Measurements from ENCODE around the gene VPS16. TPM values are rescaled to one million over a fixed set of nuclear protein-coding genes. Genes with fewer than 3 reads are reported as not detected.

VPS16 gene
- total and polyA plus RNA-seq, 2 of the 4 experiments (the other 2 are of a cell fraction): 38.7 to 48.0 TPM

- intact Hi-C loops (cut with micrococcal nuclease): no loop called here
- Histone ChIP-seq H4K20me1 (ENCODE audit: insufficient read depth, low read length) (peaks cover 29% of the 10 kb centered on the region), H3K56ac (ENCODE audit: extremely low read depth, insufficient read depth, low read length) (no peak overlapping the region), H3K4ac (ENCODE audit: low read depth, low read length) (no peak overlapping the region), H4K91ac (ENCODE audit: insufficient read depth, low read depth, low read length) (no peak overlapping the region), H2AK9ac (replicated peaks; ENCODE audit: low read depth, low read length, poor library complexity) (no peak overlapping the region), H4K5ac (ENCODE audit: low read depth, low read length) (no peak overlapping the region), H3K79me1 (ENCODE audit: low read depth in 1 of 2, low read length in 2 of 2) (peaks cover 39 to 76% of the 10 kb centered on the region in 2 experiments), H2BK20ac (ENCODE audit: low read depth, low read length) (no peak overlapping the region), H3K4me3 (ENCODE audit: insufficient read depth, low read depth, low read length) (no peak overlapping the region), H3K18ac (ENCODE audit: low read depth, low read length) (no peak overlapping the region), H3K9me3 (ENCODE audit: control insufficient read depth, insufficient read depth, low read length) (no peaks in the 10 kb centered on the region), H2BK5ac (ENCODE audit: low read depth, low read length, poor library complexity, severe bottlenecking) (no peak overlapping the region), H3K36me3 (ENCODE audit: control insufficient read depth, insufficient read depth, low read length) (peaks cover 2% of the 10 kb centered on the region; the same call in 1 of the 2 replicates), H3K23ac (ENCODE audit: low read depth, low read length) (no peak overlapping the region), H2AFZ (replicated peaks; ENCODE audit: low read length, poor library complexity) (no peak overlapping the region), H3K14ac (replicated peaks; ENCODE audit: low read depth, low read length) (no peak overlapping the region), H3K4me2 (ENCODE audit: low read depth, low read length) (no peak overlapping the region), H3K27me3 (ENCODE audit: control insufficient read depth, insufficient read depth, low read length) (no peaks in the 10 kb centered on the region), H3K9me1 (ENCODE audit: insufficient read depth, low read length) (peaks cover 15% of the 10 kb centered on the region), H4K8ac (ENCODE audit: low read depth in 2 of 2, low read length in 2 of 2) (no peak overlapping the region), H3K9ac (ENCODE audit: low read depth, low read length) (no peak overlapping the region), H2BK15ac (ENCODE audit: low read depth, low read length) (no peak overlapping the region), H2BK120ac (ENCODE audit: low read depth, low read length) (no peak overlapping the region), H3K4me1 (ENCODE audit: control insufficient read depth, insufficient read depth, low read length) (no peaks in the 10 kb centered on the region; the same call in 1 of the 2 replicates), H3K27ac (ENCODE audit: insufficient read depth, low read length) (no peak overlapping the region), H2AK5ac (ENCODE audit: low read depth, low read length) (no peak overlapping the region)
- in situ Hi-C loops (cut with MboI; ENCODE audit: low sequenced_read_pairs): no loop called here
- dilution Hi-C loops (cut with HindIII; ENCODE audit: low sequenced_read_pairs, unreplicated experiment): no loop called here
- no TSS peak for BruUV-seq (replicated peaks)
- no CpG with 5 or more reads among the region's 3 CpGs for WGBS, 2 experiments (ENCODE audit: extremely low coverage in 2 of 2, insufficient read length in 1 of 2)
- ChIA-PET POLR2A (ENCODE audit: unreplicated experiment) (no interaction called here), CTCF (no interaction called here)
- no peak for TF ChIP-seq CTCF (conservative IDR thresholded peaks at IDR 0.05; ENCODE audit: low read depth, low read length)
- no peak for TF ChIP-seq NFE2L2 (IDR thresholded peaks at IDR 0.05; ENCODE audit: low read depth, low read length)
- TF ChIP-seq RFX5 (IDR thresholded peaks at IDR 0.05; ENCODE audit: low read depth, low read length): no peak
- no peak for TF ChIP-seq MAZ (IDR thresholded peaks at IDR 0.05; ENCODE audit: borderline replicate concordance, low read depth, low read length)
- no peak for TF ChIP-seq POLR2A (IDR thresholded peaks at IDR 0.05; ENCODE audit: low read depth, low read length)
- no peak for TF ChIP-seq CEBPB (IDR thresholded peaks at IDR 0.05; ENCODE audit: low read depth, low read length)
- no peak for TF ChIP-seq MAFK (IDR thresholded peaks at IDR 0.05; ENCODE audit: low read depth, low read length)
- no peak for TF ChIP-seq MXI1 (IDR thresholded peaks at IDR 0.05; ENCODE audit: borderline replicate concordance, low read depth, low read length)
- TF ChIP-seq USF2 (IDR thresholded peaks at IDR 0.05; ENCODE audit: low read depth, low read length): no peak
- ATAC-seq (ENCODE audit: low read depth) (no peak), DNase-seq (no peak)
Measured at GRCh38 chr20:2892376-2892775, 51.8 kb downstream of the VPS16 start.
